ENCODE measurements around the gene PMM1. TPM values are rescaled to one million over a fixed set of nuclear protein-coding genes. Genes with fewer than 3 reads are reported as not detected.

Gene PMM1
- total RNA-seq, 1 experiment from 2014 or later, result 19.8 TPM

DNA sequence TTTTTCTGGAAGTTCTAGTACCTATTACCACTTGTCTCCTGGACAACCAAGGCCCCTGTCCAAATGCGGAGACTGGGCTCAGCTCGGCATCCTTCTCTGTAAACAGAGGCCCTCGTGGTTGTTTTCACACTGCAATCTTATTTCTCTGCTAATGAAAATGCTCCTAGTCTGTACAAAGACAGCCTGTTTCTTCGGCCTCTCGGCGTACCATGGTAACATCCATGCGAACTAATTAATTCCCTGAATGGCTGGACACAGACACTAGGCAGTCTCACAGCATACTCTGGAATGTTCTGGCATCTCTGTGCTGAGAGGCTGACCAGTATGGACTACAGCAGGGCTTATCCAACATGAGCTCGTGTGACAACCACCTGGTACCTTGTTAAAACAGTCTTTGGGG, 51.1 kb downstream of the PMM1 start:
- no peaks in the 10 kb centered on the region for H3K9me3 Mint-ChIP-seq
- no peaks in the 10 kb centered on the region for H3K79me1 ChIP-seq (ENCODE audit: insufficient read depth, low read depth, low read length, poor library complexity, severe bottlenecking)
- H3K56ac ChIP-seq (ENCODE audit: insufficient read length, low read depth, low read length), result no peak overlapping the region
- H3K23ac ChIP-seq (ENCODE audit: insufficient read length, low read depth, low read length), result no peak overlapping the region
- H2AFZ ChIP-seq (ENCODE audit: low read length), result no peak overlapping the region
- no peak overlapping the region for H3T11ph ChIP-seq (ENCODE audit: low read length)
- H3K79me2 ChIP-seq (ENCODE audit: insufficient read depth, low read length), result peaks cover 9% of the 10 kb centered on the region
- TF ChIP-seq, protein P1, sequence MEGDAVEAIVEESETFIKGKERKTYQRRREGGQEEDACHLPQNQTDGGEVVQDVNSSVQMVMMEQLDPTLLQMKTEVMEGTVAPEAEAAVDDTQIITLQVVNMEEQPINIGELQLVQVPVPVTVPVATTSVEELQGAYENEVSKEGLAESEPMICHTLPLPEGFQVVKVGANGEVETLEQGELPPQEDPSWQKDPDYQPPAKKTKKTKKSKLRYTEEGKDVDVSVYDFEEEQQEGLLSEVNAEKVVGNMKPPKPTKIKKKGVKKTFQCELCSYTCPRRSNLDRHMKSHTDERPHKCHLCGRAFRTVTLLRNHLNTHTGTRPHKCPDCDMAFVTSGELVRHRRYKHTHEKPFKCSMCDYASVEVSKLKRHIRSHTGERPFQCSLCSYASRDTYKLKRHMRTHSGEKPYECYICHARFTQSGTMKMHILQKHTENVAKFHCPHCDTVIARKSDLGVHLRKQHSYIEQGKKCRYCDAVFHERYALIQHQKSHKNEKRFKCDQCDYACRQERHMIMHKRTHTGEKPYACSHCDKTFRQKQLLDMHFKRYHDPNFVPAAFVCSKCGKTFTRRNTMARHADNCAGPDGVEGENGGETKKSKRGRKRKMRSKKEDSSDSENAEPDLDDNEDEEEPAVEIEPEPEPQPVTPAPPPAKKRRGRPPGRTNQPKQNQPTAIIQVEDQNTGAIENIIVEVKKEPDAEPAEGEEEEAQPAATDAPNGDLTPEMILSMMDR (conservative IDR thresholded peaks at IDR 0.05), result no peak
- H3K4me1 ChIP-seq (ENCODE audit: insufficient read depth, low read length), result no peaks in the 10 kb centered on the region
- H3K36me3 Mint-ChIP-seq (ENCODE audit: insufficient read depth in 1 of 3, low read depth in 3 of 3), result peaks cover 13 to 46% (median 20%) of the 10 kb centered on the region in 3 experiments; a peak in 6 of 7 replicates
- H3K9me3 ChIP-seq (ENCODE audit: control insufficient read depth, low read depth, low read length), result no peaks in the 10 kb centered on the region
- no peaks in the 10 kb centered on the region for H3K27me3 ChIP-seq (ENCODE audit: insufficient read depth, low read length)
- no peak overlapping the region for H4K8ac ChIP-seq (replicated peaks; ENCODE audit: insufficient read length, low read depth, low read length)
- no peak overlapping the region for H2BK5ac ChIP-seq (ENCODE audit: insufficient read length, low read length)
- H4K91ac ChIP-seq (ENCODE audit: insufficient read length, low read depth, low read length), result no peak overlapping the region
- H2BK120ac ChIP-seq (ENCODE audit: low read depth, low read length, poor library complexity, severe bottlenecking), result no peak overlapping the region
- no peak overlapping the region for H3K18ac ChIP-seq (ENCODE audit: insufficient read length, low read depth, low read length)
- no peak overlapping the region for H3K27ac ChIP-seq (ENCODE audit: insufficient read length, low read depth, low read length)
- WGBS (ENCODE audit: extremely low coverage, insufficient read length, low lambda C conversion rate), result no CpG with 5 or more reads among the region's 8 CpGs
- DNase-seq, result no peak
- H2BK15ac ChIP-seq (ENCODE audit: low read depth, low read length), result no peak overlapping the region
- no peak overlapping the region for H3K9ac ChIP-seq (ENCODE audit: extremely low read depth, insufficient read length, low read length)
- H3K4me1 Mint-ChIP-seq, result peaks cover 14 to 17% of the 10 kb centered on the region in 2 experiments
- no peak overlapping the region for H2BK20ac ChIP-seq (ENCODE audit: low read depth, low read length, poor library complexity, severe bottlenecking)
- H2BK12ac ChIP-seq (ENCODE audit: insufficient read length, low read depth, low read length), result no peak overlapping the region
- no peak overlapping the region for H3K4ac ChIP-seq (ENCODE audit: low read depth, low read length)
- no peak overlapping the region for H3K14ac ChIP-seq (ENCODE audit: insufficient read depth, low read length)
- no peak overlapping the region for H4K5ac ChIP-seq (ENCODE audit: insufficient read length, low read depth, low read length)
- no peak overlapping the region for H3K4me2 ChIP-seq (ENCODE audit: insufficient read depth, insufficient read length, low read length)
- no peaks in the 10 kb centered on the region for H3K27me3 Mint-ChIP-seq (ENCODE audit: low read depth)
- H4K20me1 ChIP-seq (ENCODE audit: control insufficient read depth, insufficient read depth, insufficient read length), result no peaks in the 10 kb centered on the region
- H2AK5ac ChIP-seq (ENCODE audit: insufficient read length, low read length), result no peak overlapping the region
- no peak overlapping the region for H3K27ac Mint-ChIP-seq
- no peak overlapping the region for H3K4me3 Mint-ChIP-seq
- H3K23me2 ChIP-seq (ENCODE audit: insufficient read length, low read depth, low read length, poor library complexity, severe bottlenecking), result no peaks in the 10 kb centered on the region
